K562 (cell line): ENCODE measurements around the gene SMU1. TPM values are rescaled to one million over a fixed set of nuclear protein-coding genes. Genes with fewer than 3 reads are reported as not detected.

ENCODE experiments used
- ARID2 ChIP-seq: fragments of 450-650 bp; IDR thresholded peaks from 2 replicates; pipeline ENCODE4 v1.6.1; 2017; ENCODE audit warnings: antibody characterized with exemption, mild to moderate bottlenecking
- CTCFL ChIP-seq: IDR thresholded peaks from 2 replicates; pipeline ENCODE4 v1.6.1; 2011; ENCODE audit warnings: borderline replicate concordance, low read depth, mild to moderate bottlenecking, moderate library complexity, low read length; ENCODE audit not compliant: insufficient read depth, poor library complexity, severe bottlenecking
- MLX ChIP-seq, 2 experiments: fragments of 450-650 bp in 1 of 2; sonication (generic) in 1 of 2; formaldehyde crosslinking; conservative IDR thresholded peaks; 2 replicates each; pipeline versions ENCODE4 v1.4.0 to v1.8.1; 2020 to 2022; ENCODE audit warnings: mild to moderate bottlenecking in 1 of 2, missing genetic modification reagents in 1 of 2
- NR1H2 ChIP-seq: sonication (generic); formaldehyde crosslinking; IDR thresholded peaks from 2 replicates; pipeline ENCODE4 v1.4.0; 2020; ENCODE audit warnings: mild to moderate bottlenecking, missing genetic modification reagents
- PCBP1 ChIP-seq: fragments of 200-400 bp; formaldehyde crosslinking; IDR thresholded peaks from 2 replicates; pipeline ENCODE4 v1.6.1; 2018; ENCODE audit warnings: mild to moderate bottlenecking, low read depth, low read length; ENCODE audit not compliant: poor library complexity, severe bottlenecking
- polyA plus RNA-seq, 8 experiments: library from polyadenylated mRNA; depleted of rRNA in 4 of 8; stranded (reverse) in 5 of 8; unstranded in 3 of 8; fragments of >200 nt; fragmentation: Nextera tagmentation in 2 of 8; fragmentation: Illumina TruSeq in 1 of 8; extraction: Ambion mirVana in 2 of 8; extraction: Trizol in 1 of 8; gene quantifications; 2 replicates each; pipeline versions ENCODE4 v1.2.1 to v1.2.3, GENCODE V29; 2011 to 2014; ENCODE audit warnings: inconsistent platforms in 1 of 8, missing spikeins in 1 of 8
- total RNA-seq, 7 experiments: library from RNA; depleted of rRNA in 6 of 7; stranded (reverse); fragments of >200 nt in 6 of 7; fragmentation: Illumina TruSeq in 2 of 7; extraction: Trizol in 2 of 7; gene quantifications; 2 replicates each; pipeline versions ENCODE4 v1.2.1 to v1.2.3, GENCODE V29; 2011 to 2021; ENCODE audit warnings: low replicate concordance in 1 of 7
- TF ChIP-seq, protein P1 (sequence below): fragments of 250-450 bp; sonication (Bioruptor Pico); IDR thresholded peaks from 2 replicates; pipeline ENCODE4 v1.5.0; 2021; ENCODE audit warnings: mild to moderate bottlenecking, moderate library complexity
- TF ChIP-seq, protein P2 (sequence below): IDR thresholded peaks from 2 replicates; pipeline ENCODE4 v1.6.1; 2012; ENCODE audit warnings: low read depth, low read length, improper control_type of control experiment, borderline replicate concordance

SMU1 gene
- total and polyA plus RNA-seq, 9 of the 15 experiments (the other 6 are each of a cell fraction or from before 2014, with no cell fraction given) = 13.2 to 33.4 (median 20.7) TPM

DNA sequence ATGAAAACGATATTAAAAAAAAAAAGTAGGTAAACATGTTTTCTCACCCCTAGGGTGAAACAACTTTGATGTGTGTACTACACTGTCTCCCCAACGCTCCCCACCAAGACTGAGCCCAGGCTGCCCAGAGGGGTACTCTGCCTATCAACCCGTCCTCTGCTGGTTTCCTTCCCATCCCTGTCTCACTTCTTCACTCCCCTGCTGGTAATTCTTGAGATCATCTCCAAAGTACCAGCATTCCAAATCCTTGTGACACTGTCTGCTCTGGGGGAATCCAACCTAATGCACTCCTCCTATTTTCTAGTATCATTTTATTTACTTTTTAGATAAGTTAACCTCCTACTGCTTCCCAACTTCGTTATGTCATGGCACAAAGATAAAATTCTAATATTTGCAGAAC is 68.7 kb downstream of the SMU1 start (continued):
- no peak for TF ChIP-seq NR1H2 (CRISPR knock-in tag)
- TF ChIP-seq PCBP1 = no peak
- TF ChIP-seq, protein P1, sequence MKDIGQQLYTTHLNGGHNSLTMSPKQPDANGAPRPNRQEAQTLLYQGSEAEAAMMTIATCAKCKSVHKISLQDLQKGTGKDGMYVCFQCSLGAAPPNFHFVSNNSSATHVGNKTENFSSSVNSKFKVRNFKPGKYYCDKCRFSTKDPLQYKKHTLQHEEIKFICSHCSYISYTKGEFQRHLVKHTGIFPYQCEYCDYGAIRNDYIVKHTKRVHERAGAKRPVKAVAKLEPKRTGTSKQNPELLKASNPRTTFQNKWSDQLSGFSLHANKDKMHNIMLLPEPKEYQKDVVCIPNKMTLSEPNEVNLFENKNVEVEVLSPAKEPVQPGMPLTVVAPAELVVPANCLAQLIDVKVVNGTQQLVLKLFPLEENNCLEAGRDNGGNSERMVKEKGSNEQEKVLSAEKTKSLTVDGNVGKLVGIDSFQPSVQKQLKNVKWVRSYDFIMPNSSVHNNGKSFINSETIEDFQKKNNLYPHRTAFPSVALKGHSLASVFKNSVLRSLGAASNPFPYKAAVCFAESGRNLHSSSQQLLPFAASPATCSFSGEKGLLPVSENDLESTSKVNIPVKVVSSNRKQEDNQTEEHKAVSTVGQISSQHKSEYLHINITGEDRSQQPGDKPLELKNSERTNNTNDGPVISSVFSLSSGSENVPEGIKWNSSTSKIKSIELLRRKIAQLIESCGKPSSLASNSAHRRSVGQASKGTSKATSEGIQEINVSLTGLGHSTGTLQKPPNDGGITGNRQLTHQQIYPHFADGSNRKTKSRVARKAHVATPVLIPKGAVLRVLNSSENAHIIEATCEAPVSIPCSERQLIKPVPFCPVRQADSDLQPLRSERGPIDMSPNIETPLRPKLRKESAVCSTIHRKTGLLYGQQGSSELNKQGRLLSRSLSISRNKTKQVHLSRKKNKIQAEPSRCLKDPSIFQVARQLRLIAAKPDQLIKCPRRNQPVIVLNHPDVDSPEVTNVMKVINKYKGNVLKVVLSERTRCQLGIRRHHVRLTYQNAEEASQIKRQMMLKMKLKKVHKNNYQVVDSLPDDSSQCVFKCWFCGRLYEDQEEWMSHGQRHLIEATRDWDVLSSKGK (CRISPR knock-in tag) = no peak
- TF ChIP-seq, protein P2, sequence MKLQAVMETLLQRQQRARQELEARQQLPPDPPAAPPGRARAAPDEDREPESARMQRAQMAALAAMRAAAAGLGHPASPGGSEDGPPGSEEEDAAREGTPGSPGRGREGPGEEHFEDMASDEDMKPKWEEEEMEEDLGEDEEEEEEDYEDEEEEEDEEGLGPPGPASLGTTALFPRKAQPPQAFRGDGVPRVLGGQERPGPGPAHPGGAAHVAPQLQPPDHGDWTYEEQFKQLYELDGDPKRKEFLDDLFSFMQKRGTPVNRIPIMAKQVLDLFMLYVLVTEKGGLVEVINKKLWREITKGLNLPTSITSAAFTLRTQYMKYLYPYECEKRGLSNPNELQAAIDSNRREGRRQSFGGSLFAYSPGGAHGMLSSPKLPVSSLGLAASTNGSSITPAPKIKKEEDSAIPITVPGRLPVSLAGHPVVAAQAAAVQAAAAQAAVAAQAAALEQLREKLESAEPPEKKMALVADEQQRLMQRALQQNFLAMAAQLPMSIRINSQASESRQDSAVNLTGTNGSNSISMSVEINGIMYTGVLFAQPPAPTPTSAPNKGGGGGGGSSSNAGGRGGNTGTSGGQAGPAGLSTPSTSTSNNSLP = no peak
- no peak for TF ChIP-seq CTCFL
- no peak for TF ChIP-seq ARID2
- no peak for TF ChIP-seq MLX (CRISPR knock-in tag; conservative IDR thresholded peaks at IDR 0.05)
- TF ChIP-seq, all 486 proteins: peak for 0
